Body of pancreas (tissue), 4 donors: Measurements from ENCODE around the gene LIPC. TPM values are rescaled to one million over a fixed set of nuclear protein-coding genes. Genes with fewer than 3 reads are reported as not detected.

ENCODE experiments used
- ATAC-seq: fragments of 150-250 bp; one replicate; pipeline ENCODE4 v1.9.1; 2016
- DNase-seq, 4 donors: peaks; one replicate each; pipeline ENCODE4 v3.0.0-alpha.2; 2019
- H3K27ac ChIP-seq, 4 donors: fragments of 200-600 bp; sonication (generic); 1 replicate in 3 of 4; 2 replicates in 1 of 4; pipeline versions ENCODE4 v1.5.1 to v1.6.1; 2016 to 2019; ENCODE audit warnings: mild to moderate bottlenecking in 1 of 4, mixed read lengths in 1 of 4, moderate library complexity in 1 of 4
- H3K27me3 ChIP-seq, 2 donors: fragments of 200-600 bp; sonication (generic); one replicate each; pipeline ENCODE4 v1.6.0; 2016; ENCODE audit warnings: mild to moderate bottlenecking in 1 of 2
- H3K36me3 ChIP-seq, 2 donors: fragments of 200-600 bp; sonication (generic); replicated peaks in 1 of 2; 2 replicates each; pipeline ENCODE4 v1.5.1; 2016; ENCODE audit warnings: low read depth in 2 of 2; ENCODE audit not compliant: insufficient read depth in 1 of 2
- H3K4me1 ChIP-seq: fragments of 200-600 bp; sonication (generic); one replicate; pipeline ENCODE4 v1.6.0; 2016
- H3K4me3 ChIP-seq, 2 donors: fragments of 200-600 bp; sonication (generic); 1 replicate in 1 of 2; 2 replicates in 1 of 2; pipeline ENCODE4 v1.5.1; 2016 to 2019
- H3K9me3 ChIP-seq, 3 donors: fragments of 200-600 bp; sonication (generic); 1 replicate in 2 of 3; 2 replicates in 1 of 3; pipeline ENCODE4 v1.5.1; 2016
- CTCF ChIP-seq, 7 experiments: fragments of 450-650 bp in 4 of 7; fragments of 200-600 bp in 3 of 7; sonication (generic) in 3 of 7; IDR thresholded peaks; one replicate each; pipeline ENCODE4 v1.5.1; 2016 to 2019; ENCODE audit warnings: antibody characterized with exemption in 7 of 7
- POLR2A ChIP-seq, 3 donors: fragments of 450-650 bp; IDR thresholded peaks; one replicate each; pipeline ENCODE4 v1.6.1; 2016; ENCODE audit warnings: antibody characterized with exemption in 3 of 3, mild to moderate bottlenecking in 2 of 3
- WGBS, 2 donors: methylation state at CpG; one replicate each; pipeline ENCODE4 v1.1.5; 2017; 5-methylcytosine and 5-hydroxymethylcytosine counted together
- intact Hi-C: fragments of 100-400 bp; cut with DNase I; formaldehyde crosslinking; loops from one replicate; pipeline ENCODE4 v1.15.1; 2023
- total RNA-seq, 2 donors: library from RNA; depleted of rRNA; stranded (reverse); fragments of >200 nt; gene quantifications; one replicate each; pipeline ENCODE4 v1.1.0, GENCODE V29; 2016

Gene LIPC
- total RNA-seq, 2 donors from 2014 or later: 1.6 to 2.3 TPM

- Histone ChIP-seq H3K9me3 (peaks cover 0 to 4% (median 0%) of the 10 kb centered on the region in 3 donors), H3K4me1 (no peaks in the 10 kb centered on the region), H3K4me3 (no peak overlapping the region), H3K27ac (no peak overlapping the region), H3K36me3 (no peaks in the 10 kb centered on the region), H3K27me3 (no peaks in the 10 kb centered on the region)
- DNase-seq: no peak
- TF ChIP-seq CTCF (IDR thresholded peaks at IDR 0.05) (no peak), POLR2A (IDR thresholded peaks at IDR 0.05) (no peak)
- no peak for ATAC-seq
- intact Hi-C loops: no loop called here
- 100% methylated on average over 2 of the region's 2 CpGs for WGBS, 2 donors
These were observed 54.3 kb downstream of the LIPC start for GRCh38 chr15:58486062-58486461.

- TF ChIP-seq POLR2A (IDR thresholded peaks at IDR 0.05) (no peak), CTCF (IDR thresholded peaks at IDR 0.05) (no peak)
- 81 to 98% methylated on average over 6 of the region's 6 CpGs for WGBS, 2 donors
- no peaks in the 10 kb centered on the region for H3K27me3 ChIP-seq
- peaks cover 0 to 4% (median 0%) of the 10 kb centered on the region in 3 donors for H3K9me3 ChIP-seq
- H3K4me1 ChIP-seq: peaks cover 2% of the 10 kb centered on the region
- no peak overlapping the region for H3K27ac ChIP-seq
- H3K4me3 ChIP-seq: no peak overlapping the region
- no peaks in the 10 kb centered on the region for H3K36me3 ChIP-seq
- intact Hi-C loops: no loop called here
- ATAC-seq: no peak
- no peak for DNase-seq
These were observed 54.8 kb downstream of the LIPC start for GRCh38 chr15:58486564-58486963.

- TF ChIP-seq POLR2A (IDR thresholded peaks at IDR 0.05): no peak
- TF ChIP-seq CTCF (IDR thresholded peaks at IDR 0.05): no peak
- Histone ChIP-seq H3K27me3 (no peaks in the 10 kb centered on the region), H3K9me3 (peaks cover 0 to 4% (median 0%) of the 10 kb centered on the region in 3 donors), H3K4me1 (peaks cover 7% of the 10 kb centered on the region), H3K27ac (no peak overlapping the region), H3K36me3 (no peaks in the 10 kb centered on the region), H3K4me3 (no peak overlapping the region)
- ATAC-seq (no peak), DNase-seq (no peak)
- WGBS, 2 donors: 82 to 91% methylated on average over 4 of the region's 4 CpGs
- intact Hi-C loops: no loop called here
These were observed 55.4 kb downstream of the LIPC start for GRCh38 chr15:58487041-58487723.

GRCh38 chr15:58487724-58488120 lies 55.9 kb downstream of the LIPC start:
- no peak overlapping the region for H3K4me3 ChIP-seq
- ATAC-seq (no peak), DNase-seq (no peak)
- H3K27ac ChIP-seq: no peak overlapping the region
- 55 to 60% methylated on average over 2 to 3 of the region's 3 CpGs for WGBS, 2 donors
- TF ChIP-seq CTCF (IDR thresholded peaks at IDR 0.05): no peak
- TF ChIP-seq POLR2A (IDR thresholded peaks at IDR 0.05): no peak
- peaks cover 0 to 4% (median 0%) of the 10 kb centered on the region in 3 donors for H3K9me3 ChIP-seq
- H3K27me3 ChIP-seq: no peaks in the 10 kb centered on the region
- no peaks in the 10 kb centered on the region for H3K36me3 ChIP-seq
- H3K4me1 ChIP-seq: peaks cover 7% of the 10 kb centered on the region
- intact Hi-C loops: no loop called here
